Astrocyte (in vitro differentiated cells and primary cell): ENCODE measurements around the gene TIMM21.

Experiments used
- EZH2 ChIP-seq: IDR thresholded peaks from 2 replicates; pipeline ENCODE4 v1.6.1; 2012; ENCODE audit warnings: mild to moderate bottlenecking, low read length, inconsistent platforms; ENCODE audit not compliant: insufficient read depth
- TF ChIP-seq, protein P1 (sequence below): IDR thresholded peaks from 2 replicates; pipeline ENCODE4 v1.5.1; 2011; ENCODE audit warnings: low read depth, mild to moderate bottlenecking, inconsistent platforms, low read length, moderate library complexity; ENCODE audit not compliant: insufficient read depth

DNA sequence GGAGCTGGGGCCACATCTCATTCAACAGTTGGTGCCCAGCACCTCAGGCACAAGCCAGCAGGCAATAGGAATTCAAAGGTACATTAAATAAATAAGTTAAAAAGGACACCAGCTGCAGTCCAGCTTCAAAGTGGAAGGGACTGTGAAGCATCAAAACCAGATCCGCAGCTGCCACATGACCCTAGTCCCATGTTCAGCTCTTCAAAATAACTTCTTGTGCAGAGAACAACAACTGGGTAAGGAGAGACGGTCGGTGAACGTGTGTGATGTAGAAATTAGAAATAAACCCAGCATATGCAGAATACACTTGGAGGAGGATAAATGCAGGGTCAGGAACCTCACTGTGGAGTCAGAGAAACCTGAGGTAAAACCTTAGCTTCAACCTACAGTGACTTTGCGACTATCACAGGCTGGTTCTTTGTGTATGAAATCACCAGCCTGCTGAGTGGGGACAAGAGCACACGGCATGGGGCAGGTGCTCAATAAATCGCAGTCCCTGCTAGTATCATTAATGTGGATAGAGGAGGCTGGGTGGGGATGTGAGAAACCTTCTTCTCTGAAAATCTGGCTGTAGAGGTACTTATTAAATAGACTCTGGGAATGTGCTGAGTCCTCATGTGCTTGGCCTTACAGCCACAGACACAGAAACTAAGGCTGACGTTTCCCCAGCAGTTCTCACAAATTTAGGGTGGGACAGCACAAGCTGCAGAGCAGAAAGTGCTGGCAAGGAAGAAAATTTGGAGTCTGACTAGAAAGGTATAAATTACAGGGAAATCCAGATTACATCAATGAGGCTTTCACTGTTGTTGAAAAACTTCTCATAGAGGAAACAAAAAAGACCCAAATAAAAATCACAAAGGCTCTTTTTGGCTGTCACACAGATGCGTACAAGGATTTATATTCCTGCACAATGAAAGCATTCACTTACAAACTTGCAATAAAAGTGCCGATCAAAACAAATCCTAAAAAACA lies 21.4 kb upstream of the TIMM21 start:
- TF ChIP-seq, protein P1, sequence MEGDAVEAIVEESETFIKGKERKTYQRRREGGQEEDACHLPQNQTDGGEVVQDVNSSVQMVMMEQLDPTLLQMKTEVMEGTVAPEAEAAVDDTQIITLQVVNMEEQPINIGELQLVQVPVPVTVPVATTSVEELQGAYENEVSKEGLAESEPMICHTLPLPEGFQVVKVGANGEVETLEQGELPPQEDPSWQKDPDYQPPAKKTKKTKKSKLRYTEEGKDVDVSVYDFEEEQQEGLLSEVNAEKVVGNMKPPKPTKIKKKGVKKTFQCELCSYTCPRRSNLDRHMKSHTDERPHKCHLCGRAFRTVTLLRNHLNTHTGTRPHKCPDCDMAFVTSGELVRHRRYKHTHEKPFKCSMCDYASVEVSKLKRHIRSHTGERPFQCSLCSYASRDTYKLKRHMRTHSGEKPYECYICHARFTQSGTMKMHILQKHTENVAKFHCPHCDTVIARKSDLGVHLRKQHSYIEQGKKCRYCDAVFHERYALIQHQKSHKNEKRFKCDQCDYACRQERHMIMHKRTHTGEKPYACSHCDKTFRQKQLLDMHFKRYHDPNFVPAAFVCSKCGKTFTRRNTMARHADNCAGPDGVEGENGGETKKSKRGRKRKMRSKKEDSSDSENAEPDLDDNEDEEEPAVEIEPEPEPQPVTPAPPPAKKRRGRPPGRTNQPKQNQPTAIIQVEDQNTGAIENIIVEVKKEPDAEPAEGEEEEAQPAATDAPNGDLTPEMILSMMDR, result no peak
- TF ChIP-seq EZH2, result no peak
